Measurements from ENCODE around the gene GSG1L. TPM values are rescaled to one million over a fixed set of nuclear protein-coding genes. Genes with fewer than 3 reads are reported as not detected.

Gene GSG1L
- total RNA-seq, 1 donor from 2014 or later, result 0.60 TPM

DNA sequence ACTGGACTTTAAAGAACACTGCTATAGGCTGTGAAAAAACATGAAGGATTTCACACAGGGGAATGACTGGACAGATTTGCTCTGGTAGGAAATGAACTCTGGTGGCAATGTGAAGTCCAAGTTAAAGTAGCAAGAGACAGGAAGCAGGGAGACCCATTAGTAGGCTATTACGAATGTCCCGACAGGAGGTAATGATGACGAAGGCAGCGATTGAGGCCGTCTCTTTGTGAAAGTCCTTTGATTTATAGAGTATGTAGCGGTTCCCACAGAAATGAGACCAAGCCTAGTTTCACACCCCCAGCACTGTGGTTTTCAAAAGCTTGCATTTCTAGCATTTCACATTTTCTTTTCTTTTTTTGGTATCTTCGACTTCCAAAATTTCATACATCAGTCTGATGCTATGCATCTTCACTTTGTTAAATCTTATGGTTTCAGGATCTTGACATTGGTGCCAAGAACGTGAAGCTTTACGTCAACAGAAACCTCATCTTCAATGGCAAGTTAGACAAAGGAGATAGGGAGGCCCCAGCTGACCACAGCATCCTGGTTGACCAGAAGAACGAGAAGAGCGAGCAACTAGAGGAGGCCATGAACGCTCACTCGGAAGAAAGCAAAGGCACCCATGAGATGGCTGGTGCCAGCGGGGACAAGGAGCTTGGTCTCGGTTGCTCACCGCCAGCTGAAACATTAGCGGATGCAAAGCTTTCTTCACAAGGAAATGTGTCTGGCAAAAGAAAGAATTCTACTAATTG, 323.7 kb downstream of the GSG1L start:
- no peak for DNase-seq (ENCODE audit: low read depth in 2 of 2)

- DNase-seq (ENCODE audit: low read depth in 2 of 2), result no peak
Measured at GRCh38 chr16:27738596-27738995, 324.9 kb downstream of the GSG1L start.

Other genes starting within 250 kb of the GSG1L start
- 57.1 and 61.5 TPM in 2 replicates for gene XPO6, start 148.3 kb upstream of the GSG1L start, total RNA-seq
- under 0.01 TPM in 1 of 2 replicates, not detected in the other for gene SBK1, start 228.8 kb upstream of the GSG1L start, total RNA-seq